Measurements from ENCODE around the gene CEP250.

CEP250 gene

DNA sequence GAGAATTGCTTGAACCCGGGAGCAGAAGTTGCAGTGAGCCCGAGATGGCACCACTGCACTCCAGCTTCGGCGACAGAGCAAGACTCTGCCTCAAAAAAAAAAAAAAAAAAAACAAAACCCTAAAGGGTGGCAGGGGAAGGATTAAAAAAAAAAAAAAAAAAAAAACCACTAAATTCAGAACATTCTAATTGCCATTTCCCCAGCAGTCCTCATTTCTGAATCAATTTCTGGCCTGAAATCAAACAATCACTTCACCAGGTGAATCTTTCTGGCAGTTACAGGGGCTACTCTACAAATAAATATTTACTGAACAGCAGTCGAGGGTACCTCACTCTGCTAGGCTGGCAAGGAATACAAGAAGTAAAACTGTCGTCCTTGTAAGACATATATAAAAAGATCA lies 44.8 kb upstream of the CEP250 start:
- TF ChIP-seq POLR2AphosphoS5 (IDR thresholded peaks at IDR 0.05; ENCODE audit: low read depth, low read length) (no peak), SIN3A (IDR thresholded peaks at IDR 0.05; ENCODE audit: borderline replicate concordance, insufficient read depth, low read length) (no peak), TAF1 (IDR thresholded peaks at IDR 0.05; ENCODE audit: borderline replicate concordance, insufficient read depth, low read length) (no peak), FOXP2 (optimal IDR thresholded peaks at IDR 0.05; ENCODE audit: borderline replicate concordance, extremely low read depth, extremely low read length, insufficient read depth) (no peak)
- TF ChIP-seq, protein P1, sequence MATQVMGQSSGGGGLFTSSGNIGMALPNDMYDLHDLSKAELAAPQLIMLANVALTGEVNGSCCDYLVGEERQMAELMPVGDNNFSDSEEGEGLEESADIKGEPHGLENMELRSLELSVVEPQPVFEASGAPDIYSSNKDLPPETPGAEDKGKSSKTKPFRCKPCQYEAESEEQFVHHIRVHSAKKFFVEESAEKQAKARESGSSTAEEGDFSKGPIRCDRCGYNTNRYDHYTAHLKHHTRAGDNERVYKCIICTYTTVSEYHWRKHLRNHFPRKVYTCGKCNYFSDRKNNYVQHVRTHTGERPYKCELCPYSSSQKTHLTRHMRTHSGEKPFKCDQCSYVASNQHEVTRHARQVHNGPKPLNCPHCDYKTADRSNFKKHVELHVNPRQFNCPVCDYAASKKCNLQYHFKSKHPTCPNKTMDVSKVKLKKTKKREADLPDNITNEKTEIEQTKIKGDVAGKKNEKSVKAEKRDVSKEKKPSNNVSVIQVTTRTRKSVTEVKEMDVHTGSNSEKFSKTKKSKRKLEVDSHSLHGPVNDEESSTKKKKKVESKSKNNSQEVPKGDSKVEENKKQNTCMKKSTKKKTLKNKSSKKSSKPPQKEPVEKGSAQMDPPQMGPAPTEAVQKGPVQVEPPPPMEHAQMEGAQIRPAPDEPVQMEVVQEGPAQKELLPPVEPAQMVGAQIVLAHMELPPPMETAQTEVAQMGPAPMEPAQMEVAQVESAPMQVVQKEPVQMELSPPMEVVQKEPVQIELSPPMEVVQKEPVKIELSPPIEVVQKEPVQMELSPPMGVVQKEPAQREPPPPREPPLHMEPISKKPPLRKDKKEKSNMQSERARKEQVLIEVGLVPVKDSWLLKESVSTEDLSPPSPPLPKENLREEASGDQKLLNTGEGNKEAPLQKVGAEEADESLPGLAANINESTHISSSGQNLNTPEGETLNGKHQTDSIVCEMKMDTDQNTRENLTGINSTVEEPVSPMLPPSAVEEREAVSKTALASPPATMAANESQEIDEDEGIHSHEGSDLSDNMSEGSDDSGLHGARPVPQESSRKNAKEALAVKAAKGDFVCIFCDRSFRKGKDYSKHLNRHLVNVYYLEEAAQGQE (IDR thresholded peaks at IDR 0.05; ENCODE audit: insufficient read depth in 1 of 2, low read depth in 2 of 2, low read length in 2 of 2) = no peak

DNA sequence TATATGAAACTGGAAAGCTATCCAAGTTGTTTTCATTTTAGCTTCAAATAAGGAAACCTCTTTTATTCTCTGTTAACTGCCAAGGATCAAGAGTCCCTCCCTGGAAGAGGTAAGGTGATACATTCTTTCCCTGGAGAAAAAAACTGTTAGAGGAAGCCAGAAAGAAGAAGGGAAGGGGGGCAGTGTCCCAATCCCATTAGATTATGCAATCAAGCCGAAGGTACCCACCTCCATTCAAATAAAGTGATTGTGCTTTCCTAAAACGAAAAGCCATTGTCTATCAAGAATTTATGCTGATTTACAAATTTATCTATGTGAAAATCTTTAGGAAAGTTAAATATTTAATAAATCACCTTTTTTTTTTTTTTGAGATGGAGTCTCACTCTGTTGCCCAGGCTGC lies 34.1 kb upstream of the CEP250 start:
- TF ChIP-seq POLR2AphosphoS5 (IDR thresholded peaks at IDR 0.05; ENCODE audit: low read depth, low read length) = no peak

DNA sequence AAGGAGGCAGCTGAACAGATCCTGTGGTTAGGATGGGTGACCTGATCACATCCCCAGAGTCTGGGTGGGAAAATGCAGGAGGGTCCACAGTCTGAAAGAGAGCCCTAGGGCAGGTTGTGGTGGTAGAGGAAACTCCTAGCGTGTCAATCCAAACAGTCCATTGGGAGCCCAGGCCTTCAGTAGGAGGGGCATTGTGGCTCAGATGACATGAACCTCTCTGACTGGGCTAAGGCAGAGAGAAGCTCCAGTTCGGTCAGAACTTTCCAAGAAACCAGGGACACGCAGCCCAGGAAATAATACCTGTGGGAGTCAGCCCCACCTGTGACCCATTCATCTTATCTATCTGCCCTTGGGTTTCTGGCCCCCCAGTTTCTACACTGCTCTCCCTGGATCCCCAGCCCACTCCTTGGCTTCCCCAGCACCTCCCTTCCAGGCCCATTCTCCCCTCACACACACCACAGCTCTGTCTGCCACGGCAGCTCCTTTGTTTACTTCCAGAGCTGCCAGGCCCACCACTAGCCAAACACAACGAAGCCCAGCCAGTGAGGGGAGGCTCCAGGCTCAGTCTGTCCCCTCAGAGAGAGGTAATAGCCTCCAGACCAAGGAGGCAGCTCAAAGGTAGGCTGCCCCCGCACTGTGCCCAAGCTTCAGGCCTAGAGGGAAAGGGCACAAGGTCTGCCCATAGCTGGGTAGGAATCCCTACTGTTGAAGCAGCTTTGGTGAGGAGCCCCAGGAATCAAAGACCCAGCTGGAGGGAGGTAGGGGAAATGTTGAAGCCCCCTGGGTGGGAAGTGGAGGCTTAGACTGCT lies 23.6 kb upstream of the CEP250 start:
- TF ChIP-seq FOXP2 (optimal IDR thresholded peaks at IDR 0.05; ENCODE audit: borderline replicate concordance, extremely low read depth, extremely low read length, insufficient read depth) (no peak), POLR2AphosphoS5 (IDR thresholded peaks at IDR 0.05; ENCODE audit: low read depth, low read length) (no peak), TAF1 (IDR thresholded peaks at IDR 0.05; ENCODE audit: borderline replicate concordance, insufficient read depth, low read length) (no peak), SIN3A (IDR thresholded peaks at IDR 0.05; ENCODE audit: borderline replicate concordance, insufficient read depth, low read length) (no peak)
- TF ChIP-seq, protein P1 (IDR thresholded peaks at IDR 0.05; ENCODE audit: insufficient read depth in 1 of 2, low read depth in 2 of 2, low read length in 2 of 2) = no peak

DNA sequence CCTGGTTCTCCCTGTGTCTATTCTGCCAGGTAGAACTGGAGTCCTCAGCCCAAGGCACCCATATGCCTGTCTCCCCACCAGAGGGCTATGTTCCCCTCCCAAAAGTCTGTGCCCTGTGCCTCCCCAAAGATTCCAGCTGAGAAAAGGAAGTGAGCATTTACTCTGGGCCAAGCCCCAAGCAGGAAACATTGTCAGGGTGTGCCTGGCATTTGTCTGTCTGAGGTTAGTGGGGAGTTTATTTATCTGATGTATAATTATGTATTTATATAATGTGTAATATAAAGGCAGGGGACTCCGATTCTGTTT lies 23.0 kb upstream of the CEP250 start:
- TF ChIP-seq, protein P1 (IDR thresholded peaks at IDR 0.05; ENCODE audit: insufficient read depth in 1 of 2, low read depth in 2 of 2, low read length in 2 of 2) = no peak
- TF ChIP-seq TAF1 (IDR thresholded peaks at IDR 0.05; ENCODE audit: borderline replicate concordance, insufficient read depth, low read length) (no peak), FOXP2 (optimal IDR thresholded peaks at IDR 0.05; ENCODE audit: borderline replicate concordance, extremely low read depth, extremely low read length, insufficient read depth) (no peak), POLR2AphosphoS5 (IDR thresholded peaks at IDR 0.05; ENCODE audit: low read depth, low read length) (no peak), SIN3A (IDR thresholded peaks at IDR 0.05; ENCODE audit: borderline replicate concordance, insufficient read depth, low read length) (no peak)

DNA sequence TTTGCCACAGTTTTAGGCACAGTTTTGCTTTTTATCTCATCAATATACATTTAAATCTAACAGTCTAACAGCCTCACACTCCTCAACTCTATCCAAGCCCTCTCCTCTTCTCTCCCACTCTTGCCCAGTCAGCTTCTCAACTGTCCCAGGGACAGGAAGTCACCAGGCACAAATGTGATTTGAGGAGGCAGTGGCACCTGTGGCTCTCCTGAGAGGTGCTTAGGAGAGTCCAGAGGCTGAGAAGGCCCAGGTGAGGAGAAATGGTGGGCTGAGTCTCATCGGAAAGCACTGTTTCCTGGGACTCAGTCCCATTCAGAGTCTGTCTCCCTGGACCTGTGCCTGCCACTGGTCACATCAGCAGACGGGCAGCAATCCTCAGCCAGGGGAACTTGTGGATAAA lies 22.1 kb upstream of the CEP250 start:
- no peak for TF ChIP-seq SIN3A (IDR thresholded peaks at IDR 0.05; ENCODE audit: borderline replicate concordance, insufficient read depth, low read length)
- no peak for TF ChIP-seq POLR2AphosphoS5 (IDR thresholded peaks at IDR 0.05; ENCODE audit: low read depth, low read length)
- no peak for TF ChIP-seq FOXP2 (optimal IDR thresholded peaks at IDR 0.05; ENCODE audit: borderline replicate concordance, extremely low read depth, extremely low read length, insufficient read depth)
- TF ChIP-seq, protein P1 (IDR thresholded peaks at IDR 0.05; ENCODE audit: insufficient read depth in 1 of 2, low read depth in 2 of 2, low read length in 2 of 2) = no peak
- TF ChIP-seq TAF1 (IDR thresholded peaks at IDR 0.05; ENCODE audit: borderline replicate concordance, insufficient read depth, low read length) = no peak
